Prostate gland (tissue), 2 donors: Measurements from ENCODE around the gene DCHS2.

Source experiments
- CTCF ChIP-seq, 4 experiments: fragments of 200-600 bp in 2 of 4; fragments of 450-650 bp in 2 of 4; sonication (generic) in 2 of 4; IDR thresholded peaks; 1 replicate in 3 of 4; 2 replicates in 1 of 4; pipeline ENCODE4 v1.5.1; 2016 to 2019; ENCODE audit warnings: antibody characterized with exemption in 4 of 4, mild to moderate bottlenecking in 2 of 4, moderate library complexity in 2 of 4
- POLR2A ChIP-seq: fragments of 450-650 bp; IDR thresholded peaks from one replicate; pipeline ENCODE4 v1.6.1; 2016; ENCODE audit warnings: antibody characterized with exemption, mild to moderate bottlenecking
- POLR2AphosphoS5 ChIP-seq: sonication (generic); formaldehyde crosslinking; IDR thresholded peaks from one replicate; pipeline ENCODE4 v1.6.1; 2017; ENCODE audit warnings: antibody characterized with exemption

GRCh38 chr4:154439224-154439623 lies 52.4 kb downstream of the DCHS2 start:
- no peak for TF ChIP-seq CTCF (IDR thresholded peaks at IDR 0.05)
- TF ChIP-seq POLR2A: no peak
- no peak for TF ChIP-seq POLR2AphosphoS5
